GM18511 (cell line): ENCODE measurements around the gene MTARC1.

Experiments used
- ATAC-seq: cut with Tn5 transposase; IDR thresholded peaks from one replicate; pipeline ENCODE4 v1.9.1; 2021; ENCODE audit warnings: mild to moderate bottlenecking, moderate library complexity; ENCODE audit not compliant: unreplicated experiment

The MTARC1 gene

GRCh38 chr1:220769205-220769604, 17.5 kb upstream of the MTARC1 start:
- ATAC-seq, result no peak

GRCh38 chr1:220770245-220770913, 16.3 kb upstream of the MTARC1 start:
- peak; percentile 68 for ATAC-seq

GRCh38 chr1:220772846-220773245, 13.9 kb upstream of the MTARC1 start:
- ATAC-seq, result no peak

GRCh38 chr1:220775240-220775853, 11.4 kb upstream of the MTARC1 start:
- ATAC-seq, result no peak

- ATAC-seq, result no peak
Measured at GRCh38 chr1:220776254-220776653, 10.5 kb upstream of the MTARC1 start.

- ATAC-seq, result peak; percentile 87
Measured at GRCh38 chr1:220776720-220777326, 9.9 kb upstream of the MTARC1 start.

- no peak for ATAC-seq
Measured at GRCh38 chr1:220783453-220783852, 3.3 kb upstream of the MTARC1 start.

GRCh38 chr1:220784751-220785150, 2.0 kb upstream of the MTARC1 start:
- ATAC-seq, result no peak

GRCh38 chr1:220785166-220786056, 1.3 kb upstream of the MTARC1 start:
- ATAC-seq, result no peak

GRCh38 chr1:220786057-220786336, 716 bp upstream of the MTARC1 start:
- ATAC-seq, result peak; percentile 17

- peak; percentile 57 for ATAC-seq
Measured at GRCh38 chr1:220787069-220787619, 431 bp downstream of the MTARC1 start.

- ATAC-seq, result no peak
Measured at GRCh38 chr1:220788900-220789299, 2.2 kb downstream of the MTARC1 start.

GRCh38 chr1:220789532-220790147, 2.9 kb downstream of the MTARC1 start:
- no peak for ATAC-seq

- no peak for ATAC-seq
Measured at GRCh38 chr1:220791285-220791684, 4.6 kb downstream of the MTARC1 start.

GRCh38 chr1:220791956-220792355, 5.2 kb downstream of the MTARC1 start:
- ATAC-seq, result no peak

GRCh38 chr1:220796530-220796929, 9.8 kb downstream of the MTARC1 start:
- no peak for ATAC-seq

GRCh38 chr1:220797044-220797443, 10.3 kb downstream of the MTARC1 start:
- ATAC-seq, result no peak

- ATAC-seq, result no peak
Measured at GRCh38 chr1:220797553-220797952, 10.8 kb downstream of the MTARC1 start.

- ATAC-seq, result no peak
Measured at GRCh38 chr1:220798338-220798737, 11.6 kb downstream of the MTARC1 start.

GRCh38 chr1:220800262-220800661, 13.5 kb downstream of the MTARC1 start:
- ATAC-seq, result no peak
